Measurements from ENCODE around the gene DOCK11. TPM values are rescaled to one million over a fixed set of nuclear protein-coding genes. Genes with fewer than 3 reads are reported as not detected.

DOCK11 gene
- total and polyA plus RNA-seq, 2 donors (not counting 3 experiments of a cell fraction or from before 2014, with no cell fraction given) = 0.37 to 0.86 TPM

DNA sequence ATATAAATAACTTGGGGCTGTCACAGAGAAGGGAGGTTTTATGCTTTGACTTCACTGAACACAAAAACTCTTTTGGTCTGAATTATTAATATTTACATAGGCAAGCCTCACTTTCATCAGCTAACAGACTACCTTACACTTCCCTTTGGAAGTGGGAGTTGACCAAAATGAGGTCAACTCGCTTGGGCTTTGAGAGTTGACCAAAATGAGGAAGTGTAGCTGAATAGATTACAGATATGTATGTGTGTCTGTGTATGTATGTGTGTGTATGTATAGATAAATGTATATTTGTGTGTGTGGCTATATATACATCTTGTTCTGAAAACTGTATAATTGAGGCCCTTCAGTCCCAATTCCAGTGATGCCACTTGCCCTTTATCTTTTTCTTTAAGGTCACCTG, 118.5 kb downstream of the DOCK11 start:
- no peak overlapping the region for H3K27ac ChIP-seq (ENCODE audit: insufficient read depth, low read depth, low read length)
- H3K4me3 ChIP-seq (replicated peaks in 1 of 3; ENCODE audit: insufficient read depth in 1 of 3, low read depth in 1 of 3, low read length in 3 of 3) = no peak overlapping the region
- no peaks in the 10 kb centered on the region for H4K20me1 ChIP-seq (replicated peaks; ENCODE audit: control insufficient read depth, extremely low read depth, insufficient read depth, low read length)
- no peaks in the 10 kb centered on the region for H3K4me1 ChIP-seq (ENCODE audit: control insufficient read depth, extremely low read depth, insufficient read depth, low read length)
- no TSS peak for BruUV-seq (replicated peaks)
- H3K79me2 ChIP-seq (ENCODE audit: control insufficient read depth, insufficient read depth, low read length) = no peaks in the 10 kb centered on the region
- H3K36me3 ChIP-seq (ENCODE audit: control insufficient read depth in 2 of 2, extremely low read depth in 1 of 2, insufficient read depth in 2 of 2, low read length in 2 of 2) = no peaks in the 10 kb centered on the region
- no peak for FAIRE-seq
- no peak for TF ChIP-seq EZH2 (IDR thresholded peaks at IDR 0.05; ENCODE audit: borderline replicate concordance, low read depth, low read length, severe bottlenecking)
- TF ChIP-seq MYC (IDR thresholded peaks at IDR 0.05; ENCODE audit: low read depth, low read length) = no peak
- TF ChIP-seq GATA2 (IDR thresholded peaks at IDR 0.05; ENCODE audit: insufficient read depth, insufficient read length, low read depth, low read length) = no peak
- TF ChIP-seq POLR2AphosphoS5 (IDR thresholded peaks at IDR 0.05; ENCODE audit: insufficient read depth, low read depth, low read length) = no peak
- TF ChIP-seq POLR2A (IDR thresholded peaks at IDR 0.05; ENCODE audit: low read depth, low read length) = no peak
- no peak for TF ChIP-seq CTCF (IDR thresholded peaks at IDR 0.05; ENCODE audit: extremely low read depth in 1 of 2, insufficient read depth in 1 of 2, low read depth in 1 of 2, low read length in 2 of 2)
- TF ChIP-seq MAX (IDR thresholded peaks at IDR 0.05; ENCODE audit: insufficient read depth, insufficient read length) = no peak
- no peak for TF ChIP-seq JUN (IDR thresholded peaks at IDR 0.05; ENCODE audit: borderline replicate concordance, insufficient read depth, insufficient read length, low read depth)
- H3K9ac ChIP-seq (replicated peaks; ENCODE audit: extremely low read depth, insufficient read depth, low read length) = no peak overlapping the region
- POLR2A ChIA-PET = no interaction called here
- intact Hi-C loops (cut with micrococcal nuclease) = no loop called here
- H2AFZ ChIP-seq (ENCODE audit: low read depth, low read length) = no peak overlapping the region
- no peaks in the 10 kb centered on the region for H3K27me3 ChIP-seq (ENCODE audit: control insufficient read depth in 2 of 2, insufficient read depth in 2 of 2, low read length in 2 of 2)
- dilution Hi-C loops (cut with MboI; ENCODE audit: extremely low pct_ligation_motif_present, low sequenced_read_pairs) = no loop called here
- no peaks in the 10 kb centered on the region for H3K9me3 ChIP-seq (replicated peaks; ENCODE audit: control insufficient read depth, insufficient read depth, low read length)
- CTCF ChIA-PET = interaction anchor here (0.7 to 1.8 kb wide), 3 partner anchors 12 to 225 kb away, joined by 3 to 7 read pairs (median 3); no protein-coding TSS in a partner anchor
- no peak overlapping the region for H3K4me2 ChIP-seq (ENCODE audit: insufficient read depth, low read length)
- DNase-seq (ENCODE audit: low read depth, low spot score) = no peak
- H3K9me1 ChIP-seq (replicated peaks; ENCODE audit: control insufficient read depth, extremely low read depth, insufficient read depth, low read length) = no peaks in the 10 kb centered on the region
